Gastrocnemius medialis (tissue), 4 donors: ENCODE data around the gene NUP153. TPM values are rescaled to one million over a fixed set of nuclear protein-coding genes. Genes with fewer than 3 reads are reported as not detected.

ENCODE experiments used
- ATAC-seq, 2 donors: fragments of 150-250 bp; one replicate each; pipeline ENCODE4 v1.9.1; 2016
- DNase-seq, 2 donors: peaks; one replicate each; pipeline ENCODE4 v3.0.0-alpha.2; 2019
- H3K27ac ChIP-seq, 4 donors: fragments of 200-600 bp; sonication (generic); 1 replicate in 1 of 4; 2 replicates in 3 of 4; pipeline ENCODE4 v1.5.1; 2016 to 2018; ENCODE audit warnings: mild to moderate bottlenecking in 2 of 4, moderate library complexity in 1 of 4
- H3K27me3 ChIP-seq, 3 donors: fragments of 200-600 bp; sonication (generic) in 2 of 3; 1 replicate in 1 of 3; 2 replicates in 2 of 3; pipeline versions ENCODE4 v1.5.1 to v1.6.0; 2016 to 2019; ENCODE audit warnings: mild to moderate bottlenecking in 1 of 3, moderate library complexity in 1 of 3
- H3K36me3 ChIP-seq, 2 donors: fragments of 200-600 bp; sonication (generic) in 1 of 2; one replicate each; pipeline ENCODE4 v1.5.1; 2017 to 2018
- H3K4me1 ChIP-seq, 2 donors: fragments of 200-600 bp; sonication (generic) in 1 of 2; one replicate each; pipeline ENCODE4 v1.5.1; 2016 to 2017; ENCODE audit warnings: mild to moderate bottlenecking in 2 of 2
- H3K4me3 ChIP-seq, 4 donors: fragments of 200-600 bp; sonication (generic) in 3 of 4; 1 replicate in 1 of 4; 2 replicates in 3 of 4; pipeline ENCODE4 v1.5.1; 2016 to 2019; ENCODE audit warnings: mild to moderate bottlenecking in 2 of 4
- H3K9me3 ChIP-seq, 3 donors: fragments of 200-600 bp; sonication (generic) in 2 of 3; 1 replicate in 1 of 3; 2 replicates in 2 of 3; pipeline ENCODE4 v1.5.1; 2016 to 2019
- POLR2A ChIP-seq, 2 donors: fragments of 450-650 bp; IDR thresholded peaks; one replicate each; pipeline ENCODE4 v1.6.1; 2017; ENCODE audit warnings: antibody characterized with exemption in 2 of 2, mild to moderate bottlenecking in 2 of 2, moderate library complexity in 2 of 2
- in situ Hi-C, 4 donors: fragments of 200-750 bp; cut with MboI; loops; one replicate each; pipeline versions ENCODE4 v1.15.0 to v1.8.0; 2017; ENCODE audit warnings: low sequenced_read_pairs in 4 of 4
- intact Hi-C: fragments of 100-400 bp; cut with DNase I; formaldehyde crosslinking; loops from one replicate; pipeline ENCODE4 v1.15.1; 2023; ENCODE audit warnings: low total_unique reads
- total RNA-seq, 4 donors: library from RNA; depleted of rRNA; stranded (reverse); fragments of >200 nt; gene quantifications; one replicate each; pipeline versions ENCODE4 v1.1.0 to v1.2.3, GENCODE V29; 2016
- TF ChIP-seq, protein P1 (sequence below), 5 experiments: fragments of 450-650 bp in 3 of 5; fragments of 200-600 bp in 2 of 5; sonication (generic) in 2 of 5; IDR thresholded peaks in 4 of 5; conservative IDR thresholded peaks in 1 of 5; 1 replicate in 4 of 5; 2 replicates in 1 of 5; pipeline ENCODE4 v1.5.1; 2016 to 2019; ENCODE audit warnings: antibody characterized with exemption in 5 of 5, mild to moderate bottlenecking in 3 of 5, moderate library complexity in 3 of 5

Gene NUP153
- total RNA-seq, 4 donors from 2014 or later: 29.7 to 44.2 (median 37.9) TPM

DNA sequence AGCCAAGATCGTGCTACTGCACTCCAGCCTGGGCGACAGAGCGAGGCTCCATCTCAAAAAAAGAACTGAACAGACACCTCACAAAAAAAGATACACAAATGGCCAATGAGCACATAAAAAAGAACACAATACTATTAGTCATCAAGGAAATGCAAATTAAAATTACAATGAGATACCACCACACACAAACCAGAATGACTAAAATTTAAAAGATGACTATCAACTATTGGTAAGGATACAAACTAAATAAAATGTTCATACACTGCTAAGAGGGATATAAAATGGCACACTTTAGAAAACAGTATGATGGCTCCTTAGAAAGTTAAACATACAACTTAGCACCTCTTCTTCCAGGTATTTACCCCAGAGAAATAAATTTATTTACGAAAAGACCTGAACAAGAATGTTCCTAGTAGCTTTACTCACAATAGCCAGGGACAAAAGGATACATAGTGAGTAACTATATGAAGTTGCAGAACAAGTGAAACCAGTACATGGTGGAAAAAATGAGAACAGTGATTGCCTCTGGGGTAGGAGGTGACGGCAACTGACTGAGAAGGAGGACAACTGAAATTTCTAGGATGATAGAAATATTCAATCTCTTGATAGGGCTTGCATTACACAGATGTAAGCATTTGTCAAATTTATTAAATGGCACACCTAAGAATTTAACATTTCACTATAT, 53.4 kb downstream of the NUP153 start:
- in situ Hi-C loops: loop anchor here in 1 of 4 donors (25.0 kb wide), 1 partner anchor 134 kb away; no protein-coding TSS in a partner anchor
- H3K36me3 ChIP-seq: peaks cover 0 to 23% of the 10 kb centered on the region in 2 donors
- ATAC-seq (no peak), DNase-seq (no peak)
- H3K4me1 ChIP-seq: peaks cover 0 to 3% of the 10 kb centered on the region in 2 donors
- no peaks in the 10 kb centered on the region for H3K9me3 ChIP-seq
- H3K27me3 ChIP-seq: no peaks in the 10 kb centered on the region
- H3K4me3 ChIP-seq: no peak overlapping the region
- no peak overlapping the region for H3K27ac ChIP-seq
- intact Hi-C loops: no loop called here
- TF ChIP-seq POLR2A (IDR thresholded peaks at IDR 0.05): no peak
- TF ChIP-seq, protein P1, sequence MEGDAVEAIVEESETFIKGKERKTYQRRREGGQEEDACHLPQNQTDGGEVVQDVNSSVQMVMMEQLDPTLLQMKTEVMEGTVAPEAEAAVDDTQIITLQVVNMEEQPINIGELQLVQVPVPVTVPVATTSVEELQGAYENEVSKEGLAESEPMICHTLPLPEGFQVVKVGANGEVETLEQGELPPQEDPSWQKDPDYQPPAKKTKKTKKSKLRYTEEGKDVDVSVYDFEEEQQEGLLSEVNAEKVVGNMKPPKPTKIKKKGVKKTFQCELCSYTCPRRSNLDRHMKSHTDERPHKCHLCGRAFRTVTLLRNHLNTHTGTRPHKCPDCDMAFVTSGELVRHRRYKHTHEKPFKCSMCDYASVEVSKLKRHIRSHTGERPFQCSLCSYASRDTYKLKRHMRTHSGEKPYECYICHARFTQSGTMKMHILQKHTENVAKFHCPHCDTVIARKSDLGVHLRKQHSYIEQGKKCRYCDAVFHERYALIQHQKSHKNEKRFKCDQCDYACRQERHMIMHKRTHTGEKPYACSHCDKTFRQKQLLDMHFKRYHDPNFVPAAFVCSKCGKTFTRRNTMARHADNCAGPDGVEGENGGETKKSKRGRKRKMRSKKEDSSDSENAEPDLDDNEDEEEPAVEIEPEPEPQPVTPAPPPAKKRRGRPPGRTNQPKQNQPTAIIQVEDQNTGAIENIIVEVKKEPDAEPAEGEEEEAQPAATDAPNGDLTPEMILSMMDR (IDR thresholded peaks at IDR 0.05 in 4 of 5, conservative IDR thresholded peaks at IDR 0.05 in 1 of 5): no peak

DNA sequence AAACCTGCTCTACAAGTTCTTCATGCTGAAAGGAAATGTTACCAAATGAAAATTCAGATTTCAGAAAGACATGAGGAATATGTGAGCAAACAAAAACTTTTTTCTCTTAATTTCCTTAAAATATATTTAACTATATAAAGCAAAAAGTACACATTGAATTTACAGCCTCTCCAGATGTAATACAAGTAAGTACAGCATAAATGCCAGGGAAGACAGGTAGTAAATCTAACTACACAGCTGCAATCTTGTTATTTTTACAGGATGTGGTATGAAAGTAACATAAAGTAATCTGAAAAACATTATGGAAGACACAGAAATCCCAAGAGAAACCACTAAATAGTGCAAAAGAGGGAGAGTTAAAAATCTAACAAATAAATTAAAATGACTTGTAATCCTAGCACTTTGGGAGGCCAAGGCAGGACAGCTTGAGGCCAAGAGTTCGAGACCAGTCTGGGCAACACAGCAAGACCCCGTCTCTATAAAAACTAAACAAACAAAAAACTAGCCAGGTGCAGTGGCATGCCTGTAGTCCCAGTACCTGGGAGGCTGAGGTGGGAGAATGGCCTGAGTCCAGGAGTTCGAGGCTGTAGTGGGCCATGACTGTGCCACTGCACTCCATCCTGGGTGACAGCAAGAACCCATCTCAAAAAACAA, 55.9 kb downstream of the NUP153 start:
- ATAC-seq (no peak), DNase-seq (no peak)
- Histone ChIP-seq H3K9me3 (no peaks in the 10 kb centered on the region), H3K4me1 (peaks cover 0 to 3% of the 10 kb centered on the region in 2 donors), H3K27ac (no peak overlapping the region), H3K27me3 (no peaks in the 10 kb centered on the region), H3K36me3 (peaks cover 0 to 48% of the 10 kb centered on the region in 2 donors), H3K4me3 (no peak overlapping the region)
- TF ChIP-seq, protein P1 (IDR thresholded peaks at IDR 0.05 in 4 of 5, conservative IDR thresholded peaks at IDR 0.05 in 1 of 5): no peak
- no peak for TF ChIP-seq POLR2A (IDR thresholded peaks at IDR 0.05)
- intact Hi-C loops: no loop called here
- in situ Hi-C loops: loop anchor here in 1 of 4 donors (25.0 kb wide), 1 partner anchor 137 kb away; no protein-coding TSS in a partner anchor

DNA sequence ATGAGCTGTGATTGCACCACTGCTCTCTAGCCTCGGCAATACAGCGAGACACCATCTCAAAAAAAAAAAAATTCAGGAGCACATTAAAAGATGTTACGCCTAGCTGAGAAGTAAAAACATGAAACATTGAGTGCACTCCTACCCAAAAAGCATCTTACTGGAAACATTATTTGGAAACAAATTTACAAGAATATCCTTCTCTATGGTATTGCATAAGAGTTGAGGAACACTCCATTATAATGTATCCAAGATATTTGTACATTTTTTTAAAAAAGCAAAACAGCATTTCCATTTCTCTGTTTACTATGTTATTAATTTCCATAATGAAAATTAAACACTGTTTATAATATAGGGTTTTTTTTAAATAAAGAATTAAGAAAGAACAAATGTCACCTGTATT, 58.0 kb downstream of the NUP153 start:
- Histone ChIP-seq H3K36me3 (peaks cover 0 to 67% of the 10 kb centered on the region in 2 donors), H3K4me1 (peaks cover 0 to 3% of the 10 kb centered on the region in 2 donors), H3K27ac (no peak overlapping the region), H3K27me3 (no peaks in the 10 kb centered on the region), H3K9me3 (no peaks in the 10 kb centered on the region), H3K4me3 (no peak overlapping the region)
- TF ChIP-seq, protein P1 (IDR thresholded peaks at IDR 0.05 in 4 of 5, conservative IDR thresholded peaks at IDR 0.05 in 1 of 5): no peak
- no peak for TF ChIP-seq POLR2A (IDR thresholded peaks at IDR 0.05)
- in situ Hi-C loops: no loop called here
- DNase-seq: no peak
- intact Hi-C loops: no loop called here
- ATAC-seq: no peak

DNA sequence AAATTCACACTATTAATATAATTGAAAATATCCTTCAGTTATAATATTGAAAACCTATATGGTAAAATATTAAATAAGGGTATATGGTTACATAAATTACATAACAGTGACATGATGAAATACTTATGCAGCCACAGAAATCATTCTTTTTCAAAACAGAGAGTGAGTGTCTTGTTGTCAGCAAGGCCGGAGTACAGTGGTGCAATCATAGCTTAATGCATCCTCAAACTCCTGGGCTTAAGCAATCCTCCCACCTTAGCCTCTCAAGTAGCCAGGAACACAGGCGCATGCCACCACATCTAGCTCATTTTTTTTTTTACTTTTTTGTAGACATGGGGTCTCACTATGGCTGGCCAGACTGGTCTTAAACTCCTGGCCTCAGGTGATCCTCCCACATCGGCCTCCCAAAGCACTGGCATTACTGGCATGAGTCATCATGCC, 66.2 kb downstream of the NUP153 start:
- intact Hi-C loops (no loop called here), in situ Hi-C loops (no loop called here)
- Histone ChIP-seq H3K4me1 (peaks cover 6 to 9% of the 10 kb centered on the region in 2 donors), H3K27me3 (no peaks in the 10 kb centered on the region), H3K27ac (no peak overlapping the region), H3K36me3 (peaks cover 0 to 79% of the 10 kb centered on the region in 2 donors), H3K9me3 (no peaks in the 10 kb centered on the region), H3K4me3 (no peak overlapping the region)
- TF ChIP-seq, protein P1 (IDR thresholded peaks at IDR 0.05 in 4 of 5, conservative IDR thresholded peaks at IDR 0.05 in 1 of 5): no peak
- TF ChIP-seq POLR2A (IDR thresholded peaks at IDR 0.05): no peak
- ATAC-seq (no peak), DNase-seq (no peak)
